ENCODE measurements around the gene ZFP36L1.

DNA sequence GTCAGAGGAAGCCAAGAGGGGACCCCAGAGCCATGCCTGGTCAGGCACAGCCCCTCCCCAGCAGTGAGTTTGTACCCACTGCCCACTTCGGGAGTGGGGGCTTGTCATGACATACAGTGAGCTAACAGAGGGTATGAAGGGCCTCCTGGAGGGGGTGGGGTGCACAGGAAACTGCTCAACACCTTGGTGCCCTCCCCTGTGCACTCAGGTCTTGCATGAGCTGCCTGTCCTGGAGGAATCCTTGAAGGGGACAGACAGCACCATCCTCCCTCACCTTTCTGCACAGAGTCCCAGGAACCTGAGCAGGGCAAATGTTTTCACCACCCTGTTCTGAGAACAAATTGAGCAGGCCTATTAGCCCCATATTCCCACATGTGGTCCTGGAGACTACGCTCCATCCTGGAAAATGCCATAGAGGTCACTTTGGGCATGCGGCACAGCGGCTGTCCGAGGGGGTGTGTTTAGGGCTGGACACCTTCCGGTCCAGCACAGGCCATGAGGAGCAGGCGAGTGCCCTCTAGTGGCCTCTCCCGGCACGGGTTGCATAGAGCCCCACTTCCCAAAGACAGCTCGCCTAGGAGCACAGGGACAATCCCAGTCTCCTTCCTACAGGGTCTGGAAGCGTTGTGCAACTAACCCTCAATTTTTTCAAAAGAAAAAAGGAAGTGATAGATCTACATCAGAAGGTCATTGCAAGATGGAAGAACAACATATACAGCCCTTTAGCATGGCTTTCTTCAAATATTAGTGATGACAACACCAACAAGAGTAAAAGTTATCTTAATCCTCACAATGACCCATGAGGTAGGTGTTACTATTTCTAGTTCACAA, 31.9 kb upstream of the ZFP36L1 start:
- TF ChIP-seq POLR2A (IDR thresholded peaks at IDR 0.05; ENCODE audit: low read depth, low read length) = no peak
- no peak for TF ChIP-seq POLR2AphosphoS5 (IDR thresholded peaks at IDR 0.05; ENCODE audit: low read depth, low read length)
- no peak for TF ChIP-seq TAF1 (IDR thresholded peaks at IDR 0.05; ENCODE audit: borderline replicate concordance, low read depth, low read length)

Measured in GM12892 (cell line).